Glomerular visceral epithelial cell (primary cell): ENCODE measurements around the gene STK17B.

ENCODE experiments used
- DNase-seq: peaks from one replicate; pipeline ENCODE4 v3.0.0-alpha.2; 2016; ENCODE audit errors: extremely low spot score

Gene STK17B

DNA sequence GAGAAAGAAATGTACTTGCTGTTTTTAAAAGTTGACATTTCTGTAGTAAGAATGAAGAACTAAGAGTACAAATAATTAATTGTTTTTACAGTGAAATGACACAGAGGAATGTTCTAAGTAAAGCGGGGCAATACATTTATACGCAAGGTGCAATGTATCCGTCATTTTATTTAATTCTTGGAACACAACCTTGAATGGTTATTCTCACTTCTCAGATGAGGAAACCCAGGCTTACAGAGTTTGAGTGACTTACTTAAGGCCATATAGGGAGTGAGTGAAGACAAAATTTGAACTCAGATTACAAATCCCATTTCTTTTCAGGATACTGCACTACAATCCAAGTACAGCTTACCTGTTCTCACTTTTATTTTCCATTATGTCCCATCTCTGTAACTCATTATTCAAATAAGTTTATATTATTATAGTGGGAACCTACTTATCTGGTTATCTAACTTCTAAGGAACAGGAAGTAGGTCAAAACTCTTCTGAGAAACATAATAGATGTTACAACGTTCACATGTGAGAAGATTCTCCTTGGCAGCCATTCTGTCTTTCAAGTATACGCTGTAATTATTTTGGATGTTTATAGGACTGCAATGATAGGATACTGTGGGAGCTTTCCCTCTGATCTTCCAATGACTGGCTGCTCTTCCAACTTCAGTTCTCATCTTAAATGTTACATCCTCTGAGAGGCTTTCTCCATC is 12.3 kb upstream of the STK17B start:
- DNase-seq, result no peak

DNA sequence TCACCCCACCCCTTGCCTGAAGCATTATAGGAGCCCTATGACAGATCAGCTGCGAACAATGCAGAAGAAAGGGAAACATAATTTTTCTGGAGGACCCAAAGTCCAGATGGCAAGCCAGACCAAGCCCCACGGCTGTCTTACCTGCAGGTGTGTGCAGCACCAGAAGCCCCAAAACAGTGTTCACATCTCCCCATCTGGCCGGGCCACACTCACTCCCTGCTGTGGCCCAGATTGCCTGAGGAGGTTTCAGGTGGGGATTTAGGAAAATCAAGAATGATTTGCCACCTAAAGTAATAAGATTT is 11.7 kb upstream of the STK17B start:
- DNase-seq, result no peak

DNA sequence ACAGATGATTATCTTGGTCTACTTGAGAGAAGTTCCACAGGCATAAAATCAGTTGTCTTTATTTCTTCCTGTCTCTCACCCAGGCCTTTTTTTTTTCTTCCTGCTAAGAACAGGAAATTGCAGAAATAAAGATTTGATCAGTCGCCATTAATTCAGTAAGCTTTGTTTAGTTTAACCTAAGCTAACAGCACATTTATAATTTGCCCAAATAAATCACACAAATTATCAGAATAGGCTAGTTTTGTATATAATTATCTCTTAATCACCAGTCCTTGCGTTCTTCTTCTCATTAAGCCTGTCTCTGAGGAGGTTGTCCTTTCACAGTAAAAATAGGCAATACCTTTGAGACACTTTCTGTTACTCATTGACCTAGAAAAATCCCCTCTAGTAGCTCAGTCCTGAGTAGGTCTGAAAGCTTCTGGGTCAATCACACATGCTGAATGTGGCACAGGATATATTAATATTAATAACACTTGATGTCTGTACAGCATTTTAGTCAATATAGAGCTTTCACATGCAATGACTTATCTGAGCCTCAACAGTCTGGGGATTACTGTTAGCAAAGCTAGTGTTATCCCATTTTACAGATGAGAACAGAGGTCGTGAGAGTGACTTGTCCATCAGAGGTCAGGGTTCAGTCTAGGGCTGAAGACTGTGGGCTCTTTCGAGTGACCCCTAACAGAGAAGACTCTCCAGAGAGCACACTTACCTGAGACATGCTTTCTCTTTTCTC is 11.2 kb upstream of the STK17B start:
- no peak for DNase-seq

DNA sequence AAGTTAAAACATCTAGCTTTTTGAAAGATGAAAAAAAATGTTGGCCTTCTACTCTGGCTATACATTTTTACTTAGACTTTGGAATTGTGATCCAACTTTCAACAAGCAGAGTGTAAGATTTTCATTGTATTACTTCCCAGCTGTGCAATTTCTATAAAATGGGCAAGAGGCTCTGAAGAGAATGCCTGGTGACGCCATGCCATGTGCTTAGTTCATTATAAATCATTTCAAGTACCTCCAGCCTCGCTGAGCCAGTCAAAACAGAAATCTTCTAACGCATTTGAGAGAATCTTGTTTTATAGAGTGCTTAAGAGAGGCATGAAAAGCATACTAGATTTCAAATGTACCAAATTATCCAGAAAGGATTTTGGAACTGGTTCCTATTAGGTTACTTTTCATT is 10.1 kb upstream of the STK17B start:
- no peak for DNase-seq

DNA sequence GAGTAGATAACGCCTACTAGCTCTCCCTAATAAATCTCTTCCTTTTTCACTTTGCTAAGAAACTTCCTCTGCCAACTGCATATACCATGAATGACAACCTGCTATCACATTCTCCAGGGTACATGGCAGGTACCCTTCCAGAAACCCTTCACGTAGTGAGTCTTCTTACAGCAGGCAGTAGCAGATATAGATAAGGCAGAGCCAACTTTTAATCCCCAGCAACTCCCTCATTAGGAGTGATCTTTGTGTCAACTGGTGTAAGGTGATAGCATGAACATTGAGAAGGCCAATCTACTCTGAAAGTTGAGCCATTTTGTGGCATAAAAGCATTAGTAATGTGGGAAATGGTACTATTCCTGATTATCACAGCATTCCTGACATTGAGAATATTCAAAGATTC is 5.7 kb upstream of the STK17B start:
- no peak for DNase-seq

DNA sequence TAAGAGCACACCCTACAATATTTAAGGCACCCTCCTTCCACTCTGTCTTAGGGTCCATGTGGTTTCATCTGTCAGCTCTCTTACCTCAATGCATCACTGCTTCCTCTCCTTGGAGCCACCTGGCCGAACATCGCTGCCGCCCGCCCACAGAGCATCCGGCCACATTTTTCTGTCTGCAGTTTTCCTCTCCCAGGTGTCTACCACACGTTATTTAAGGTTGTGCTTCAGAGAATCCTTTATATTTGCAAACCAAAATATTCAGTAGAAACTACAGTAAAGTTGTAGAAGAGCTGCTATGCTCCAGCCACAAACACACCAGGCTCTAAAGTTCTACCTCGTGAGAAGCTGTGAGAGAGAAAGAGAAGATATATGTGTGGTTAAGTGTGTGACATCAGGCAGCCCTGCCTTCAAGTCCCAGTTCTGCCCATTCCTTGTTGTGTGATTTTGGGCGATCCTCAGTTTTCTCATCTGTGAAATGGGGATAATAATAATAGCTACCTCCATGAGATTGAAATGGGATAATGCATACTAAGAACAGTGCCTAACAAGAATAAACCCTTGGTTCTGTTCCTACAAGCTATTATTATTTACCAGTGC is 4.9 kb upstream of the STK17B start:
- no peak for DNase-seq

DNA sequence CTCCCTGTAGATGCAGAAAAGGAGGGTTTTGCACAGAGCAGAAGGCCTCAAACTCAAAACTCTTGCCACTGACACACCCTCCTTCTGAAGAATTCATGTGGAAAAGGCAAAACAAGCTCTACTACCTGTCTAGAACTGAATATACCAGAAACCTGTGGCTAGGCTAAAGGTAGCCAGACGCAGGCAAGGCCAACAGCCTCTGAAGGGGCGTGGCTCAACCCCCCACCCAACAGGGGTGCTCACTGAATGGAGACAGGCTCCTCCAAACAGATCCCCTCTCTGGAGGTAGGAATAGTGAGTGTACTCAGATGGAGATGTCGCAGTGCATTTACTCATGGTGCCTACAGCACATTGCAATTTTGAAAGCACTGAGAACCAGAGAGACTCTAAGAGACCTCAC is 3.0 kb upstream of the STK17B start:
- no peak for DNase-seq

DNA sequence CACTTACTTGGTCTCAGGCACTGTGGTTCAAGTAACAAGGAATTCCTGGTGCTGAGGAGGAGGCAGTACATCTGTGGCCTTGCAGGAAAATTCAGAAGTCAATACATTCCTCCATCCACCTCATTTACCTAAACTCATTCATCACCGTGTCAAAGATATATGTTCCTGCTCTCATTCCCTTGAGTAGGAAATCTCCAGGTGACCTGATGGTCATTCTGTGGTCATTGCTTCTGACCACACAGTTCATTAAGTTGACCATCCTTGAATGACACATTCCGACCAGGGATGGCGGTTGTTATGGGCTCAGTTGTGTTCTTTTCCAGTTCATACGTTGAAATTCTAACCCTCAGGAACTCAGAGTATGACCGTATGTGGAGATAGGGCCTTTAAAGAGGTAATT is 2.1 kb upstream of the STK17B start:
- DNase-seq, result peak; percentile 76

DNA sequence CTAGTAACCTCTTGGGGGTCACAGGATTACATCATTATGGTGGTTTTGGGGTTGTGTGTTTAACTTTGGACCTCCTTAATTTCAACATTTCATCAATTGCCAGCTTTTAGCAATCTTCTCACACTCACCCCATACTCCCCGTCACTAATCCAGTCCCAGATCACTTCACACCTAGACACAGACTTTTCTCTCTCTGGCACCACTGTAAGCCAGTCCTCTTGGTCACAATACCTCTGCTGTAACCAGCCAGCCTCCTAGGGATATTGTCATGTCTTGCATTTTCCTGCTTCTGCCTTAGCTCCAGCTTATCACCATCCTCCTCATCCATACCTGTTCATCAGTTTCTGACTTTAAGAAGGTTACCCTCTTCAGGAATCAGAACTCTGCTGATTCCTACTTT is 1.6 kb upstream of the STK17B start:
- no peak for DNase-seq

DNA sequence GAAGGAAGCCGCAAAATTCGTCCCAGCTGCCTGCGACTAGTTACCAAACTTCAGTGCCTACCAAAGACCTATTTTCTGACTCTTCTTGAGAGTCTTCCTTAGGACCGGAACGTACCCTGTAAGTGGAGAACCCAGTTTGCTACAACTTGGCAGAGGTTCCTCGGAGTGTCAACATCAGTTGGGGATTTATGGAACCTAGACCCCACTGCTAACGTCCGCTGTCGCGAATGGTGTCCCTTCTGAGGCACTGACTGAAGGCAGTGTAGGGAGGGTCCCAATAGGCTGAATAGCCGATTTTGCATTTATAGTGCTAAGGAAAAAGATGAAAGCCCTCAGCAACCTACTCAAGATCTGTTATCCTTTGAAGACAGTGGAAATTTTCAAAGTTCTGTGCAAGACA is 568 bp upstream of the STK17B start:
- DNase-seq, result no peak

DNA sequence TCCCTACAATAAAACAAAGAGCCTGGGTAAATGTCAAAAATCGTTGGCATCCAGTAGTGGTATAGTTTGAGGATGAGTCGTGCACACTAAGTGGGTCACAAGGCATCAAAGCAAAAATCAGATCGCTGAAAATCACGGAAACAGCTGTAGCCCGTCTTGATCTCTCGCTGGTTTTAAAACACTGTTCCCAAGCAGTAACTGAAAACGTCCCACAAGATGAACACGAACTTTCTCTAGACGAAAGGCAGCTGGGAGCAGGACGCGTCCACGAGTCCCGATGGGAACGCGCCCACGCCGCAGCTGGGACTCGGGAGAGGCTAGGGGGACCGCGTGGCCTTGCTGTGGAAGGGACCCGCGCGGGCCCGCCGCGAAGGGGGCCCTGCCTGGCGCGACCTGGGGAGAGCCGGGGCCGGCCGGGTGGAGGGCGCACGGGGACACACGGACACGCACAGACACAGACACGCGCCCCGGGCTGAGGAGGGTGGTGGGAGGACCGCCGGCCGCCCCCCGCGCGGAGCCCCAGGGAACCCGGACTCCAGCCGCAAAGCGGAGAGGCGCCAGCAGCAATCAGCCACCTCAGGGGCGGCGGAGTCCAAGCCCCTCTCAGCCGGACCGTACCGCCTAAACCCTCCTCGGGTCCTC is 651 bp downstream of the STK17B start:
- DNase-seq, result peak; percentile 48

DNA sequence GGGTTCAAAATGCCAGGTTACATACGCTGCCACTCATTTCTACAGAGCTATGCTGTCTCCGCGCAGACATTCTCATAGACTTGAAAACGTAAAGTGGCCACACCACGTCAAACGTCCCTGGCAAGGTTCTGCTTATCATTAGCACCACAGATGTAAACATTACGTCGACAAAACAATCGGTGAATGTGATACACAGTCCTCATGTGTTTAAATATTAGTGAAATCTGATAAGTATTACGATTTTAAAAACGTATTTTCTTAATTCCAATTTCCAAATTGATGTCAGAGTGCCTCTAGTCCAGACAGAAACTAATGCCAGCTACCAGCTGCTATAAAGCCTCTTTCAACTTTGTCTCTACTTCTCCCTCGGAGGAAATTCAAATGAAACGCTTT is 1.2 kb downstream of the STK17B start:
- DNase-seq, result peak; percentile 50

DNA sequence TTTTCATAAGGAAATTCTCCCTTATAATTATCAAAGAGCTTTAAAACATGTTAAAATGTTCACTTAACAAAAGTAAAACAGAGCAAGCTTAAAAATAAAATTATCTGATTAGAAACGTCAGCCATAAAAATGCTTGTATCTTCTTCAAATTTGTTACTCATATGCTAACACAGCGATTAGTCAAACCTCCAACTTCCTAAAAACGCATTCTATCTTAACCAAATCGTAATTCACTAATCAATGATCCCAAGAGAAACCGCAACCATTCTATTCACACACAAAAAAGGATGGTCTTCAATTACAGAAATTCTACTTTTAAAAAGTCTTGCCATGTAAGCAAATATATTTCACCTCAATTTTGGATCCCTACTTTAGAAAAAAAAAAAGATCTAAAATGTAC is 1.9 kb downstream of the STK17B start:
- no peak for DNase-seq

DNA sequence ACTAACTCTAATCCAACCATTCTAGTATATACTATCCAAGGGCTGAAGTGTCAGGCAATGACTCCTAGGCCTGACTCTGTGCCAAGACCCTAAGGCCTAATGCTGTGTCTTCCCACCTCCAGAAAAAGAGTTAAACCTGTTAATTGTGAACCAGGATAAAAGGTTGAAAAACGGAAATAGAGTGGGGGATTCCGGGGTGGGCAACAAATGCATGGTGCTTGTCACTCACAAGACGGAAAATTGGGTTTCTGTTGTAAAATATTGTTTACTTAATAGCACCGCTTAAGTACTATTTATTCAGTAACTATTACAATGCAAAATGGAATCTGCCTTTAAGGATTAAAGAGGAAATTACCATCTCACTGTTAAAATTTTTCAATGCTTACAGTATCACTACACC is 3.2 kb downstream of the STK17B start:
- peak; percentile 54 for DNase-seq

DNA sequence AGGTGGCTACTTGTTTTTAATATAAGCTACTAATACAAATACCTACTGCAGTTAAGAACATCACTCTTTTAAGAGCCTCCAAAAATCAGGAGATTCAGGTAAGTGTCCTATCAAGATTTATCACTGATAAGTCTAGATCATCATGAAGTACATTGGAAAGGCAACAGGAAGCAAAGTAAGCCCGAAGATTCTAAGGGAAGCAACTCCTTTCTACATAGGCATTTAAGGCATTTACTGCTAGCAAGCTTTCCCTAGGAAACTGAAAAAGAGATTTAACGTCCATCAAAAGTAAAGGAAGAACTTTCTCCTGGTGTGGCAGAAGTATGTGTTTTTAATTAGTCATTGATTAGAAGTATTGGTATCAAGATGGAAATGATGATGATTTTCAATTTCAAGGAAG is 3.7 kb downstream of the STK17B start:
- DNase-seq, result no peak

DNA sequence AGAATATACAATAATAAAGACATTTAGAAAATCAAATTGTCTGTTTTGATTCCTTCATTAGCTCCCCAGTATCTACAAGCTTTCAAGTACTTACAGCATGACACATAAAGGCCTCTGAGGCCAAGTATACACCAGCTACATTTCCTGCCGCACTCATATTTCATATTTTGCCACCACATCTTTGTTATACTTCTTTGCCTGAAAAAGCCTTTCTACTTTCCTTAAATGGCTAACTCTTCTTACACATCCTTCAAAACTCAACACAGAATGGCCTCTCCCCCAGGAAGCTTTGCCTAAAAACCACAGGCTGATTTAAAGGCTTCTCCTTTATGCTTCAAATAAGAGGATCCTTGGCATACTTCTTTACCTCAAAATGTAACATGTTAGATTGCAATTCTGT is 4.5 kb downstream of the STK17B start:
- peak; percentile 46 for DNase-seq

DNA sequence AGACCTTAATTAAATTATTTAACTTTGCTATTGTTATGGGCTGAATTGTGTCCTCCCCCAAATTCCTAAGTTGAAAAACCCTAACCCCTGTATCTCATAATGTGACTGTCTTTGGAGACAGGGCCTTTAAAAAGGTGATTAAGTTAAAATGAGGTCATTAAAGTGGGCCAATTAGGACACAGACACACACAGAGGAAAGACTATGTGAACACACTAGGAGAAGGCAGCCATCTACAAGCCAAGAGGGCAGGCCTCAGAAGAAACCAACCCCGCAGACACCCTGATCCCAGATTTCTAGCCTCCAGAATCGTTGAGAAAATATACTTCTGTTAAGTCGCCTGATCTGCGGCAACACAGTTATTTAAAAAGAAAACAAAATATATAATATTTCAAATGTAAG is 6.4 kb downstream of the STK17B start:
- DNase-seq, result no peak

DNA sequence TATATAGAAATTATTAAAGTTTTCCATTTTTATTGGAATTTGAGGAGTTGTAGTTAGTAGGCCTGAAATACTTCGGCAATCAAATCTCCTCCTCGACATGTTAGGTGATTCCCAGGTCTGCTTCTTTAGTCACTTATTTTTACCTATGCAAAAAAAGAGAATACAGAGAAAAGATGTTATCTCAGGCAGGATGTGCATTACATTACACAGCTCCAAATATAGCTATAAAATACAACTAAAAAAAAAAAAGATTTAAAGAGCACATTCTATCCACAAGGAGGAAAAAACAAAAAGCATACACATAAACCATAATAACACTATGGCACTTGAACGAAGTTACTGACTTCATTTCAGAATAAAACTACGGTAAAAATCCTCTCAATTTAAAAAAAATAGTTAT is 8.1 kb downstream of the STK17B start:
- no peak for DNase-seq

DNA sequence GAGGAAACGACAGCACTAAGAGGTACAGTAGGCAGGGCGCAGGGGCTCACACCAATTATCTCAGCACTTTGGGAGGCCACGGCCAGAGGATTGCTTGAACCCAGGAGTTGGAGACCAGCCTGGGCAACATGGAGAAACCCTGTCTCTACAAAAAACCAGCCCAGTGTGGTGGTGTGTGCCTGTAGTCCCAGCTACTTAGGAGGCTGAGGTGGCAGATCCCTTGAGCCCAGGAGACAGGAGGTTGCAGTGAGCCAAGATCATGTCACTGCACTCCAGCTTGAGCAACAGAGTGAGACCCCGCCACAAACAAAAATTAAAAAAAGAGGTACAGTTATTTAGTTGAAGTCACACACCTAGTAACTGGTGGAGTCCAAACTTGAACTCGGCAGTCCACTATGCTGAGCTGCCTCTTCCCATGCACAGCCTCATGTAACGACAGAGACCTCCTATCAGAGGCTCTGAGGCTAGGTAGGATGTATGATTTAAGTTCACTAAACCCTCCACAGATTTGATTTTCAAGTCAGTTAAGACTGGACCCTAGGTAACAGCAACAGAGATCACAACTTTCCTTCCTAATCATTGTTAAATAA is 8.7 kb downstream of the STK17B start:
- no peak for DNase-seq

DNA sequence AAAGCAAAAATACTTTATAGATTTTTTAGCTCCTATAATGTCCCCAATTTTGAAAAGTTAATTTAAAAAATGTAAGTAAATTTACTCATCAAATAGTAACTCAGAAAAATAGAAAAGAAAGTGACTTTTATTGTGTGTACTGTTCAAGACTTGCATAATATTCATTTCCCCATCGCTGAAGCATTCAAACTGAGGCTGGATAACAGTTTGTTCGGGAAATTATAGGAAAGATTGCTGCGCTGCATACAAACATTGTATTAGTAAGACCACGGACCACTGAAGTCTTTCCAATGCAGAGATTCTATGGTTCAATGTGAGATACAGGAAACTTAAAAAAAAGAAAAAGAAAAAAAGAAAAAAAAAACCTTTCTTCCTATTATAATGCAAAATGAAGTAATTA is 10.4 kb downstream of the STK17B start:
- no peak for DNase-seq

DNA sequence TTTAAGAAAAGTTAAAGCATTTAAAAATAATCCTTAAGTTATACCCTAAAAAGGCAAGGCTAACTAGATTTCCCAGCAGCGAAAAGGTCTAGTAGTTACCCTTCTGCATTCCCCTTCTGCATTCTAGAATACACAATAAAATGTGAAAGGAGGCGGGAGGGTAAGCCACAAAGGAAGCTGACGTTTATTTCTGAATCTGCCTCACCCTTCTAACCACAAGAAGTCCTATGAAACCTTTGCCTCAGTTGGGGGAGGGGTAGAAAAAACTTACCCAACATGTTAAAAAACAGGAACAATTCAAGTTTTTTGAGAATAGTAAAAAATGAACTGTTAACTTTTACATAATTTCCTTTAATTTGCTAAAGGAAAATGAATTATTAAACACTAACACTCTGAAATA is 11.3 kb downstream of the STK17B start:
- DNase-seq, result peak; percentile 85

DNA sequence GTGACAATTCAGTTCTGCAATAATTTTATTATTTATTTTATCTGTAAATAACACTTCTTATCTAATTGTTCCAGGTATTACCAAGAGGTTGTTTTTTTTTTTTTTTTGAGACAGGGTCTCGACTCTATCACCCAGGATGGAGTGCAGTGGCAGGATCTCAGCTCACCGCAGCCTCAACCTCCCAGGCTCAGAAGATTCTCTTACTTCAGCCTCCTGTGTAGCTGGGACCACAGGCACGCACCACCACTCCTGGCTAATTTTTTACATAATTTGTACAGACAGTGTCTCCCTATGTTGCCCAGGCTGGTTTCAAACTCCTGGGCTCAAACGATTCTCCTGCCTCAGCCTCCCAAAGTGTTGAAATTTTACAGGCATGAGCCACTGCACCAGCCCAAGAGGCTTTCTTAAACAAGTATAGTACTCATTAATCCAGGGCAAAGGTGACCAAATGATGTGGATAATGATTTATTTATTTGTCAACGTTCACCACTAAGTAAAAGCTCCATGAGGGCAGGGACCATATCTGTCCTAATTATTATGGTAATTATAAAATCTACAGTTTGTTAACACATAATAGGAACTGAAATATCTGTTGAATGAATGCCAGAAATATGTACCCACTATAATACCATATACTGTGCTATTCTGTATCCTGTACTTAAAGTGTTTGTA is 12.0 kb downstream of the STK17B start:
- DNase-seq, result no peak
